GM21447 (cell line): Measurements from ENCODE around the gene METTL26.

Source experiments
- ATAC-seq: cut with Tn5 transposase; IDR thresholded peaks from one replicate; pipeline ENCODE4 v1.9.1; 2021; ENCODE audit not compliant: unreplicated experiment

The METTL26 gene

GRCh38 chr16:674968-675883 is 39.1 kb upstream of the METTL26 start, which contains the start of gene RHBDL1:
Gene RHBDL1 (plus strand): TSS chr16:675671. CDS start chr16:675791, 120 bp downstream.
- ATAC-seq, result no peak

GRCh38 chr16:674214-674881 is 38.2 kb upstream of the METTL26 start:
- ATAC-seq, result no peak

GRCh38 chr16:673399-673991 is 37.4 kb upstream of the METTL26 start:
- ATAC-seq, result no peak

DNA sequence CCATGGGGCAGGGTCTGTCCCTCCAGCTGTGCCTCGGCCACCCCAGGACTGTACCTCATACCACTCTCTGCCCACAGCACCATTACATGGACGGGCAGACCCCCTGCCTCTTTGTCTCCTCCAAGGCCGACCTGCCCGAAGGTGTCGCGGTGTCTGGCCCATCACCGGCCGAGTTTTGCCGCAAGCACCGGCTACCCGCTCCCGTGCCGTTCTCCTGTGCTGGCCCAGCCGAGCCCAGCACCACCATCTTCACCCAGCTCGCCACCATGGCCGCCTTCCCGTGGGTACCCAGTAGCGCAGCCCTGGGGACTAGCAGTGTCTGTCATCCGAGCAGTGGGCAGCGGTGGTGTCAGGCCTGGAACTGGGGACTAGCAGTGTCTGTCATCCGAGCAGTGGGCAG is 36.7 kb upstream of the METTL26 start:
- ATAC-seq, result no peak

GRCh38 chr16:672371-672770 is 36.3 kb upstream of the METTL26 start:
- no peak for ATAC-seq

DNA sequence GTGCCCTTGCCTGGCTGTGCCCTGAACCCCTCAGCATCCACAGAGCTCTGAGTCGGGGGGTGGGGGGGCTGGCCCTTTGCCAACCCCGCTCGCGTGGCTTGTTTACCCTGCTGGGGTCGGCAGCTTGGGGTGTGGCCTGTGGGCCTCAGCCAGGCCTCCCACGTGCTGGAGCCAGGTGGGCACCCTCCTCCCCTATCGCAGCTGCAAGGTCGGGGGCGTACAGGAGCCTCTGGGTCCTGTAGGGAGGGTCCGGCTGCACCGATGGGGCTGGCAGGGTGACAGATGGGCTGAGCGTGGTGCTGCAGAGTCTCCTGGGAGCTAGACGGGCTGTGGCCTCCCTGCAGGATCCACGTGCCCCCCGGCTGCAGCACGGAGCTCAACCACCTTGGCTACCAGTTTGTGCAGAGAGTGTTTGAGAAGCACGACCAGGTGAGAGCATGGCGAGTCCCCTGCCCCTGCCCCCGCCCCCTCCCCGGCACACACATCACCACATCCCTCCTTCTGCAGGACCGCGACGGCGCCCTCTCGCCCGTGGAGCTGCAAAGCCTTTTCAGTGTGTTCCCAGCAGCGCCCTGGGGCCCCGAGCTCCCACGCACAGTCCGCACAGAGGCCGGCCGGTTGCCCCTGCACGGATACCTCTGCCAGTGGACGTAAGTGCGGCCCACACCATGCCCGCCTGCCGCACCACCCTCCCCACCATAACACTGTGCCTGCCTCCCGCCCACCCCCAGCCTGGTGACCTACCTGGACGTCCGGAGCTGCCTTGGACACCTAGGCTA is 35.4 kb upstream of the METTL26 start:
- no peak for ATAC-seq

- ATAC-seq, result no peak
Observed at GRCh38 chr16:670485-671352, 34.6 kb upstream of the METTL26 start.

GRCh38 chr16:669666-670065 is 33.6 kb upstream of the METTL26 start:
- ATAC-seq, result no peak

DNA sequence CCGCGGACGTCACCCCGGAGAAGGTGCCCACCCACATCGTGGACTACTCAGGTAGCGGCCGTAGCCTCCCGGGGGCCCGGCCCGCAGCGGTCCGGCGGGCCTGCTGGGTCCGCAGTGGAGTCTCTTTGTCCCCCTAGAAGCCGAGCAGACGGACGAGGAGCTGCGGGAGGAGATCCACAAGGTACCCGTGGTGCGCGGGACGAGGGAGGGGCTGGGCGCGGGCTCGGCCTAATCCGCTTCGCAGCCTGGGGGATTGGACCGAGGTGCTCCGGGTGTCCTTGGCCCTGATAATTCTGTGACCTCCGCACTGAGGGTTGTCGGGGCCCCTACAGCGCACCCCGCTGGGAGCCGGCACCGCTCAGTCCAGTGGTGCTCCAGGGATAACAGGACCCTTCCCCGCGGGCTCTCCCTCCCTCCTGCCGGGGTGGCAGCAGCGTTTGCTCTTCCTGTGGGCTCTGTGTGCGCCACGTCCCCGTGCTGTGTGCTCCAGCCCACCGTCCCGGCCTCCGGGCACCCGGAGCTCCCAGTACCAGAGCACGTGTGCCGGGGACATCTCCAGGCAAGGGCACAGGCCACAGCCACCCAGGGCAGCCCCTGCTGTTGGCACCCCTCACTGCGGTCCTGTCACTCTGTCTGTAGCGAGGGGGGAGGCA is 32.5 kb upstream of the METTL26 start:
- ATAC-seq, result peak; percentile 13

DNA sequence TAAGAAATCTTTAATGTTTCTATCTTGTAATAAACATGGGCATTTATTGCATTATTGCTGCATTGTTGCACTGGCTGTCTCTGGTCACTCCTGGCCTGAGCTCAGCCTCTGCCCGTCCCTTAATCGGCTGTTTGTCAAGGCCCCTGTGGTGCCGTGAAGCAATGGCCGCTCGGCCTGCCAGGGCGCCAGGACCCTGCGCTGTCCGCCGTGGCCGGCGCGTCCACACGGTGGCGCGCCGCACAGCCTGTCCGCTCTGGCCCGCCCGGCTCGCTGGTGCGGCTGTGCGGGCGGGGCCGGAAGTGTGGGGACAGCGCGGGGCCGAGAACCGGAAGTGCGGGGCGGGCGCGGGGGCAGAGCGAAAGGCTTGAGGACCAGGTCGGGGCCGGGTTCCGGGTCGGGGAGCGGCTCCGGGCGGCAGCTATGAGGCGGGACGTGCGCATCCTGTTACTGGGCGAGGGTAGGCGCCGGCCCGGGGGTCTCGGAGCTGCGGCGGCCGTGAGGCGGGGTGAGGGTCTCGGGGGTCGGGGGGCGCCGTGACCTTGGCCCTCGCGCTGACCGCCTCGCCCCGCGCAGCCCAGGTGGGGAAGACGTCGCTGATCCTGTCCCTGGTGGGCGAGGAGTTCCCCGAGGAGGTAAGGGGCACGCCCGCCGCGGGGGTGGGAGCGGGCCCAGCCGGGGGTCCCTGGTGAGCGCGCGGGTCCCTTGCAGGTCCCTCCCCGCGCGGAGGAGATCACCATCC is 31.8 kb upstream of the METTL26 start, which contains the start of gene RHOT2:
Gene RHOT2 (plus strand): TSS at position 353 of the 739 bp plus-strand sequence. CDS start 68 bp downstream, at position 421.
- ATAC-seq, result peak; percentile 68

- ATAC-seq, result no peak
Observed at GRCh38 chr16:667113-667779, 31.1 kb upstream of the METTL26 start.

- no peak for ATAC-seq
Observed at GRCh38 chr16:666572-666971, 30.5 kb upstream of the METTL26 start.

DNA sequence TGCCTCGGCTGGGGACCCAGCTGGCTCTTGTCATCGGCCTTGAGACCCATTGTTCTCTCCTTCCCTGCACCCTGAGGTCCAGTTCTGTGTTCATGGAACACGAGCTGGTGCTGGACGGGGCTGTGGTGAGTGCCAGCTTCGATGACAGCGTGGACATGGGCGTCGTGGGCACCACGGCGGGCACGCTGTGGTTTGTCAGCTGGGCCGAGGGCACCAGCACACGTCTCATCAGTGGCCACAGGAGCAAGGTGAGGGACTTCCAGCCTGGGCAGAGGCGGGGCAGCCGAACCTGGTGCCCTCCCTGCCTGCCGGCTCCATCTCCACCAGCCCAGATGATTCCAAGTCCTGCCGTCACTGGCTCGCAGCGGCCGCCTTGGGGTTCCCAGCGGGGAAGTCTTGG is 26.5 kb upstream of the METTL26 start:
- no peak for ATAC-seq

DNA sequence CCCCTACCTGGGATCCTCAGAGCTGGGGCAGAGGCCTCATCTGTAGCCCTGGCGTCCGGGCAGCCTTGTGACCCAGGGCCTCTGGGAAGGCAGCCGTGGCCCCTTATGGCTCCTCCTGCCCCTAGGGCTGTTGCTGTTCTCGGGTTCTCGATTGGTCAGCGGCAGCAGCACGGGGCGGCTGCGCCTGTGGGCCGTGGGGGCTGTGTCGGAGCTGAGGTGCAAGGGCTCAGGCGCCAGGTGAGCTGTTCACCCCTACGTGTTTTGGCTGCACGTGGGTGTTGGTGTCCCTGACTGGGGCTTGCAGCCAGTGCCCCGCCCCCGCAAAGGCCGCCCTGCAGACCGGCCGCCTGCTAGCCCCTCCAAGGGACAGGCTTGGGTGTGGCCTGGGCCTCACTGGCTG is 26.0 kb upstream of the METTL26 start:
- no peak for ATAC-seq

- ATAC-seq, result no peak
Observed at GRCh38 chr16:661184-661821, 25.2 kb upstream of the METTL26 start.

DNA sequence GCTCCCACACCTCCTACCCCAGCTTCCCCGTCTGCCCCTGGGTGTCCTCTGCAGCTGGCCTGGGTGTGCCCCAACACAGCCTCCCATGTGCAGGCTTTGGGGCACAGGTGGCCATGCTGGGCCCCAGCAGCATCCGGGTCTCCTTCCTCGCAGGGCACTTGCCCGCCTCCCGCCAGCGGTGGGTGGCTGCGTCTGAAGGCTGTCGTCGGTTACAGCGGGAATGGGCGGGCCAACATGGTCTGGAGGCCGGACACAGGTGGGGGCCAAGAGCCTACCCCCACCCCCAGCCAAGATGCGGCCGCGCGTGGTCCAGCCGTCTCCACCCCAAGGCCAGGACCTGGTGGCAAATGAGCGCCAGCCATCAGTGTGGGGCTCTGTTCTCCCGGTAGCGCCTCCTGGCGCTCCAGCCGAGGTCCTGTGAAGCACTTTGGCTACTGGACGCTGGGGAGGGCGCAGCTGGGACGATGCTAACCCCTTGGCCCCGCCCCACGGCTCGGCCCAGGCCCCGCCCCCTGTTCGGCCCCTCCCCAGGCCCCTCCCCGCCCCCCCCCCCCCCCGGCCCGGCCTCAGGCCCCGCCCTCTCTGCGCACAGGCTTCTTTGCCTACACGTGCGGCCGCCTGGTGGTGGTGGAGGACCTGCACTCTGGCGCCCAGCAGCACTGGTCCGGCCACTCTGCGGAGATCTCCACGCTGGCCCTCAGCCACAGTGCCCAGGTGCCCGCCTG is 24.5 kb upstream of the METTL26 start:
- no peak for ATAC-seq

DNA sequence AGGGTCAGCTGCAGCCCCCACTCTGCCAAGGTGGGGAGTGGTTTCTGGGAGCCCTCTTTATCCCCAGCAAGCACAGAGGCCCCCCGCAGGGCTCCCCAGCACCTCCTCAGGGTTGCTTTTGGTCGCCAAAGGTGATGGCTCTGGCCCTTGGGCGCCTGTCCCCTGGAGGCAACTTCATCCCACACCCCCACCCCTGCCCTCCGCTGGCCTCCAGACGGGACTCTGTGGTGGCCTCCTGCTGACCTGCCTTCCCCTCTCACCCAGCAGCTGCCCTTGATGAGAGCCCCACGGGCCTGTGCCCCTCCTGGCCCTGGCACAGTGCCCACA is 24.0 kb upstream of the METTL26 start:
- ATAC-seq, result no peak
